K562 treated with DMSO at 1 percent for 12 hours (cell line): Measurements from ENCODE around the gene DDX55. TPM values are rescaled to one million over a fixed set of nuclear protein-coding genes. Genes with fewer than 3 reads are reported as not detected.

Experiments used
- total RNA-seq: library from RNA; unstranded; fragments of 300-600 nt; gene quantifications from 2 replicates; pipeline ENCODE4 v1.2.3, GENCODE V29; 2022; ENCODE audit not compliant: insufficient read depth

The DDX55 gene, protein sequence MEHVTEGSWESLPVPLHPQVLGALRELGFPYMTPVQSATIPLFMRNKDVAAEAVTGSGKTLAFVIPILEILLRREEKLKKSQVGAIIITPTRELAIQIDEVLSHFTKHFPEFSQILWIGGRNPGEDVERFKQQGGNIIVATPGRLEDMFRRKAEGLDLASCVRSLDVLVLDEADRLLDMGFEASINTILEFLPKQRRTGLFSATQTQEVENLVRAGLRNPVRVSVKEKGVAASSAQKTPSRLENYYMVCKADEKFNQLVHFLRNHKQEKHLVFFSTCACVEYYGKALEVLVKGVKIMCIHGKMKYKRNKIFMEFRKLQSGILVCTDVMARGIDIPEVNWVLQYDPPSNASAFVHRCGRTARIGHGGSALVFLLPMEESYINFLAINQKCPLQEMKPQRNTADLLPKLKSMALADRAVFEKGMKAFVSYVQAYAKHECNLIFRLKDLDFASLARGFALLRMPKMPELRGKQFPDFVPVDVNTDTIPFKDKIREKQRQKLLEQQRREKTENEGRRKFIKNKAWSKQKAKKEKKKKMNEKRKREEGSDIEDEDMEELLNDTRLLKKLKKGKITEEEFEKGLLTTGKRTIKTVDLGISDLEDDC
- total RNA-seq = 10.0 and 29.9 TPM in 2 replicates

DNA sequence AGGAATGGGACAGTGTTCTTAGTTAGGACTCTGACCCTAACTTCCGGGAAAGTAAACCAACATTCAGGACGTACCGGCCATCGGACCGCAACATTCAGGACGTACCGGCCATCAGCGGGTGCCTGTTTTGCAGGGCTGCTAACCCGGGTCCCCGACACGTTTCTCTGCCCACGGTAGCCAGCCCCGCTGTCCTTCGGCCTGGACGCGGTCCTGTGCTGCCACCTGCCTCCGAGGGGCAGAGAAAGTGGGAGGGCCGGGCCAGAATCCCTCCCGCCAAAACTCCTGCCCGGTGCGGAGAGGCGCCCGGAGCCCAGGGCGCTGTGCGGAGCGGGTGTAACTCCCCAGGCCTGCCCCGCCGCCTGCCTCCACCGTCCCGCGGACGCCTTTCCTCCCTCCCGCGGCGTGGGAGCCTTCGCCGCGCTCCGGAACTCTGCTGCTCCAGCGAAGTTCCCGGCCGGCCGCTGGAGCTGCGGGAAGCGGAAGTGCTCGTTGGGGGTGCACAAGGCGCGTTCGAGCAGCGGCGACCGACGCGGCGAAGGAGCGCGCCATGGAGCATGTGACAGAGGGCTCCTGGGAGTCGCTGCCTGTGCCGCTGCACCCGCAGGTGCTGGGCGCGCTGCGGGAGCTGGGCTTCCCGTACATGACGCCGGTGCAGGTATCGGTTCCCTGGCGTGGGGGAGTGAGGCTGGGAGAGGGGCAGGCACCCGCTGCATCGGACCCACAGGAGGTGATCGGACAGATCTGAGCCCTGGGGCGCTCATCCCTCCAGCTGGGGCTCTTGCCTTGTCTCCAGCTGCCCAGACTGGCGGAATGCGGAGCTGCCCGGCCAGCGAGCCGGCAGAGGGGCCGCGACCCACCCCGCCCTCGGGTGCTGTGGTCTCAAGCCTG, at the start of gene DDX55:
DDX55 (plus strand) TSS at position 498 of the 888 bp plus-strand sequence; CDS start at position 548, 50 bp downstream.

DNA sequence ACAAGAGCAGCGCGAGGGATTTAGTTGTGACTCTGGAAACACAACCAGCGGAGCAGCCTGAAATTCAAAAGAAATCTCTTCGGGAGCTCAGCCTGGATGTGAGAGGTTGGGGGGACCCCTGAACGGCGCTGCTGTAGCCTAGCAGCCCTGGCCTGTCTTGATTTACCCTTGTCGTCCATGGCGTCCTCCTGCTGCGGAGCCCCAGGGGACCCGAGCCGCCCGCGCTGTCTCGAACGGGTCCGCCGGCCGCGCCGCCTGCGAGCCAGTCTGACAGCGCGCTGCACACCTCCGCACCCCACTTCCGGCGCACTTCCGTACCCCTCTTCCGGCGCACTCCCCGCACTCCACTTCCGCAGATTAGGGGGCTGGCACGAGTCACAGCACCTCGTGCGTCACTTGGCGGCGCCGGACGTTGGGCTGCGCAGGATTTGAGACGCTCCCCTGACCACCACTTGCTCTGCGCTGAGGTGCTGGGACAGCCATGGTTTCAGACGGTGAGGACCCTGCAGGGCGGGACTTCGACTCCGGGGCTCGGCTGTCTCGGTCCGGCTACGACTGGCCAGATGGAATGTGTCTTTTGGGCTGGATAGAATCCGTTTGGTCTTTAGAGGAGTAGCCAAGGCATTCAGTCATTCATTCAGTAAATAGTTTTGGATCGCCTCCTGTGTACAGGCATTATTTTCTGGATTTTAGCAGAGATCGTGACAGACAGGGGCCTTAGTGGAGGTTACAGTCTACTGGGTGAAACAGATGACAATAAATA, 31.7 kb downstream of the DDX55 start, which contains the start of the genes EIF2B1 and GTF2H3:
EIF2B1 (minus strand) TSS at position 308 of the 763 bp plus-strand sequence; CDS start at position 179, 129 bp downstream.
GTF2H3 (plus strand) TSS at position 451 of the 763 bp plus-strand sequence; CDS start at position 482, 31 bp downstream.

Other genes with a start within 250 kb of the DDX55 start
- gene SBNO1, start 237.3 kb upstream of the DDX55 start, total RNA-seq = 5.9 and 21.0 TPM in 2 replicates
- 48.7 and 93.1 TPM in 2 replicates for gene KMT5A, start 218.0 kb upstream of the DDX55 start, total RNA-seq
- gene RILPL2, start 165.4 kb upstream of the DDX55 start, total RNA-seq = 5.2 and 6.2 TPM in 2 replicates
- gene SNRNP35, start 144.0 kb upstream of the DDX55 start, total RNA-seq = 12.6 and 22.7 TPM in 2 replicates
- 5.1 and 10.8 TPM in 2 replicates for gene RILPL1, start 68.4 kb upstream of the DDX55 start, total RNA-seq
- 82.1 and 143 TPM in 2 replicates for gene TMED2, start 17.5 kb upstream of the DDX55 start, total RNA-seq
- 28.9 and 57.8 TPM in 2 replicates for gene EIF2B1, start 31.6 kb downstream of the DDX55 start, total RNA-seq
- 7.1 and 22.0 TPM in 2 replicates for gene GTF2H3, start 31.7 kb downstream of the DDX55 start, total RNA-seq
- gene TCTN2, start 69.0 kb downstream of the DDX55 start, total RNA-seq = 2.0 and 5.5 TPM in 2 replicates
- gene ATP6V0A2, start 110.3 kb downstream of the DDX55 start, total RNA-seq = 6.2 and 19.2 TPM in 2 replicates
- 0.44 and 0.50 TPM in 2 replicates for gene DNAH10, start 160.2 kb downstream of the DDX55 start, total RNA-seq